Measurements from ENCODE around the gene TEKT5.
"Not testable (repeated sequence)": the region's sequence is repeated elsewhere in the genome, so short reads cannot be mapped to it uniquely, and the experiment has no call there.

The TEKT5 gene

GRCh38 chr16:10633429-10633828, 61.3 kb downstream of the TEKT5 start:
- not testable (repeated sequence) for DNase-seq (ENCODE audit: low read depth, low spot score)

- DNase-seq (ENCODE audit: low read depth, low spot score): no peak
These were observed 62.8 kb downstream of the TEKT5 start for GRCh38 chr16:10631886-10632285.

GRCh38 chr16:10629592-10629963, 65.2 kb downstream of the TEKT5 start:
- no peak for DNase-seq (ENCODE audit: low read depth, low spot score)

GRCh38 chr16:10625595-10626357, 69.0 kb downstream of the TEKT5 start:
- no peak for DNase-seq (ENCODE audit: low read depth, low spot score)

GRCh38 chr16:10624527-10624926, 70.2 kb downstream of the TEKT5 start:
- no peak for DNase-seq (ENCODE audit: low read depth, low spot score)

GRCh38 chr16:10623059-10623458, 71.7 kb downstream of the TEKT5 start:
- DNase-seq (ENCODE audit: low read depth, low spot score): no peak

- DNase-seq (ENCODE audit: low read depth, low spot score): no peak
These were observed 72.5 kb downstream of the TEKT5 start for GRCh38 chr16:10622036-10622921.

- not testable (repeated sequence) for DNase-seq (ENCODE audit: low read depth, low spot score)
These were observed 73.3 kb downstream of the TEKT5 start for GRCh38 chr16:10621216-10621949.

- no peak for DNase-seq (ENCODE audit: low read depth, low spot score)
These were observed 74.6 kb downstream of the TEKT5 start for GRCh38 chr16:10620120-10620519.

- no peak for DNase-seq (ENCODE audit: low read depth, low spot score)
These were observed 75.4 kb downstream of the TEKT5 start for GRCh38 chr16:10619271-10619849.

GRCh38 chr16:10618710-10619209, 76.0 kb downstream of the TEKT5 start:
- no peak for DNase-seq (ENCODE audit: low read depth, low spot score)

GRCh38 chr16:10617662-10618420, 76.9 kb downstream of the TEKT5 start:
- no peak for DNase-seq (ENCODE audit: low read depth, low spot score)

- no peak for DNase-seq (ENCODE audit: low read depth, low spot score)
These were observed 77.7 kb downstream of the TEKT5 start for GRCh38 chr16:10616756-10617640.

GRCh38 chr16:10616419-10616755, 78.3 kb downstream of the TEKT5 start:
- no peak for DNase-seq (ENCODE audit: low read depth, low spot score)

- no peak for DNase-seq (ENCODE audit: low read depth, low spot score)
These were observed 80.0 kb downstream of the TEKT5 start for GRCh38 chr16:10614685-10615084.

- DNase-seq (ENCODE audit: low read depth, low spot score): no peak
These were observed 80.8 kb downstream of the TEKT5 start for GRCh38 chr16:10613785-10614485.

GRCh38 chr16:10612649-10613179, 82.0 kb downstream of the TEKT5 start:
- DNase-seq (ENCODE audit: low read depth, low spot score): no peak

GRCh38 chr16:10611825-10612342, 82.8 kb downstream of the TEKT5 start:
- DNase-seq (ENCODE audit: low read depth, low spot score): no peak

All from brain pericyte (primary cell).